ENCODE results near the gene SPATA17. TPM values are rescaled to one million over a fixed set of nuclear protein-coding genes. Genes with fewer than 3 reads are reported as not detected.
"Not testable (repeated sequence)": the region's sequence is repeated elsewhere in the genome, so short reads cannot be mapped to it uniquely, and the experiment has no call there.

Gene SPATA17, protein sequence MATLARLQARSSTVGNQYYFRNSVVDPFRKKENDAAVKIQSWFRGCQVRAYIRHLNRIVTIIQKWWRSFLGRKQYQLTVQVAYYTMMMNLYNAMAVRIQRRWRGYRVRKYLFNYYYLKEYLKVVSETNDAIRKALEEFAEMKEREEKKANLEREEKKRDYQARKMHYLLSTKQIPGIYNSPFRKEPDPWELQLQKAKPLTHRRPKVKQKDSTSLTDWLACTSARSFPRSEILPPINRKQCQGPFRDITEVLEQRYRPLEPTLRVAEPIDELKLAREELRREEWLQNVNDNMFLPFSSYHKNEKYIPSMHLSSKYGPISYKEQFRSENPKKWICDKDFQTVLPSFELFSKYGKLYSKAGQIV
- total RNA-seq (2014; rRNA removed; shearing (Covaris generic)) = 0.30 and 0.90 TPM in 2 replicates

DNA sequence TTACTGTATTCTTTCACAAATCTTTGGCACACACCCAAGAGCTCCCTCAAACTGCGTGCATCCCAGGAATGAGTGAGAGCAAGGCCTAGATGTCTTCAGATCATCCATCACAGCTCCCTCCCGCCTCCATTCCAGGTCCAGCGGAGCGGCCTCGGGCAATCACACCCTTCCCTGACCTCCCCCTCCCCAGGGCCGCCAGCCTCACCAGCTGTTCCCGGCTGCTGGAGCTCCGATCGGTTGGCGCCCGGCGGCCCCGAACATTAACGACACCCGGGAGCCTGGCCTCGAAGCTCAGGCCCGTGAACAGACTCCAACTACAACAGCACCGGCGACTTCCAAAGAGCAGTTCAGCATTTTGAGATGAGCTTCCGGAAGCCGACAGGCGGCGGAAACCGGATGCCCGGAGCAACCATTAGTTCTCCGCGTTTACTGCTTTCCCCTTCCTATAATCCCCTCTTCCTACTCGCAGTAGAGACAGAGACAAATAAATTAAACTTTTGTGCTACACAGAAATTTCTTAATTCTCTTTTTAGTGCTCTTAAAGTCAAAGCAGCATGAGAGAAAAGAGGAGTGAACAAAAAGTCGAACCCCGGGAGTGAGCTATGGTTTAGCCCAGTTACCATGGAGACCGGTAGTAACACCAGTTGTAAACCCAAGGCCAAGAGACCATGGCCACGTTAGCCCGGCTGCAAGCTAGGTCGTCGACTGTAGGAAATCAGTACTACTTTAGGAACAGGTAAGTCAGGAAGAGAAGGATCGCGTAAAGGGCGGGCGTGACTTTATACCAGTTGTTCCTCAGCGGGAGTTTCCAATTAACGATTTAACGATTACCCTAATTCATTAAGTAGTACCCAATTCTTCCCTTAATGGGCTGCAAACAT, at the start of gene SPATA17, which contains the start of gene GPATCH2:
Gene SPATA17, plus strand, starts transcription at position 634 of the 881 bp plus-strand sequence. Its CDS starts 35 bp downstream, at position 669.
Gene GPATCH2, minus strand, starts transcription at position 380 of the 881 bp plus-strand sequence. Its CDS starts 119 bp downstream, at position 261.
- DNase-seq = peak; percentile 62
- Histone ChIP-seq H3K27me3 (ENCODE audit: control insufficient read depth, insufficient read depth, low read length) (no peaks in the 10 kb centered on the region), H3K4me3 (ENCODE audit: insufficient read depth, low read depth, low read length) (peak within 1 kb of the TSS; percentile 70), H3K36me3 (replicated peaks; ENCODE audit: control insufficient read depth, insufficient read depth, low read length) (no peaks in the 10 kb centered on the region)

- not testable (repeated sequence) for H3K36me3 ChIP-seq (replicated peaks; ENCODE audit: control insufficient read depth, insufficient read depth, low read length); H3K27me3 ChIP-seq (ENCODE audit: control insufficient read depth, insufficient read depth, low read length); H3K4me3 ChIP-seq (ENCODE audit: insufficient read depth, low read depth, low read length); DNase-seq
Observed at GRCh38 chr1:217584286-217584811, 46.8 kb upstream of the SPATA17 start.

- Histone ChIP-seq H3K4me3 (ENCODE audit: insufficient read depth, low read depth, low read length) (no peak overlapping the region), H3K27me3 (ENCODE audit: control insufficient read depth, insufficient read depth, low read length) (no peaks in the 10 kb centered on the region), H3K36me3 (replicated peaks; ENCODE audit: control insufficient read depth, insufficient read depth, low read length) (no peaks in the 10 kb centered on the region)
- no peak for DNase-seq
Observed at GRCh38 chr1:217585577-217585976, 45.6 kb upstream of the SPATA17 start.

DNA sequence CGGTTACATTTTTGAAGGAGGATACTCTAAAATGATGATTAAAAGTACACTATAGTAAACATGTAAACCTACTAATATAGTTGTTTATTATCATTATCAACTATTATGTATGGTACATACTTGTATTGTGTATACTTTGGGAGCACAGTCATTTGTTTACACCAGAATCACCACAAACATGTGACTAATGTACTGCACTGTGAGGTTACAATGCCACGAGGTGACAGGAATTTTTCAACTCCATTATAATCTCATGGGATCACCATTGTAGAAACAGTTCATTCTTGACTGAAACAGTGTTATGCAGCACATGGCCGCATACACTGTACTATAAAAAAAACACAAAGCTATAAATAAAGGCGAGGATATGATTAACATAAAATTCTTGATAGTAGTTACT, 44.6 kb upstream of the SPATA17 start:
- Histone ChIP-seq H3K4me3 (ENCODE audit: insufficient read depth, low read depth, low read length) (no peak overlapping the region), H3K36me3 (replicated peaks; ENCODE audit: control insufficient read depth, insufficient read depth, low read length) (no peaks in the 10 kb centered on the region), H3K27me3 (ENCODE audit: control insufficient read depth, insufficient read depth, low read length) (no peaks in the 10 kb centered on the region)
- no peak for DNase-seq

- DNase-seq = no peak
- Histone ChIP-seq H3K36me3 (replicated peaks; ENCODE audit: control insufficient read depth, insufficient read depth, low read length) (no peaks in the 10 kb centered on the region), H3K4me3 (ENCODE audit: insufficient read depth, low read depth, low read length) (no peak overlapping the region), H3K27me3 (ENCODE audit: control insufficient read depth, insufficient read depth, low read length) (no peaks in the 10 kb centered on the region)
Observed at GRCh38 chr1:217590598-217590997, 40.5 kb upstream of the SPATA17 start.

DNA sequence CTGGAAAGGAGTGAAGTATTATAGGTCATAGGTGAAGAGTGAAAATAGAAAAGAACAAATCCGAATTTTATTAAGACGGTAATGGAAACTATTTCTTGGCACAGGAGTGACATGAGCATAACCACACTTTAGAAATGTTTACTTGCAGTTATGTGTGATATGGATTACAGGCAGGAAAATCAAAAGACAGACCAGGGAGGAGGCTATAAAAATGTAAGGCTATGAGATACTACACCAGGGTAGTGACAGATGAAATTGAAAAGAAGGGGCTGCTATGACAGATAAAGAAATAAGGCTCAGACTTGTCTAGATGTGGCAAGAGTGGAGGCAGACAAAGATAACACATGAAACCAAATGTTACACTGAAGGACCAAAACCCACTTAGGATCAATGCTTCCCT, 32.0 kb upstream of the SPATA17 start:
- H3K36me3 ChIP-seq (replicated peaks; ENCODE audit: control insufficient read depth, insufficient read depth, low read length) = no peaks in the 10 kb centered on the region
- H3K27me3 ChIP-seq (ENCODE audit: control insufficient read depth, insufficient read depth, low read length) = no peaks in the 10 kb centered on the region
- H3K4me3 ChIP-seq (ENCODE audit: insufficient read depth, low read depth, low read length) = no peak overlapping the region
- no peak for DNase-seq

GRCh38 chr1:217602380-217602779, 28.8 kb upstream of the SPATA17 start:
- no peaks in the 10 kb centered on the region for H3K36me3 ChIP-seq (replicated peaks; ENCODE audit: control insufficient read depth, insufficient read depth, low read length)
- H3K27me3 ChIP-seq (ENCODE audit: control insufficient read depth, insufficient read depth, low read length) = no peaks in the 10 kb centered on the region
- no peak for DNase-seq
- H3K4me3 ChIP-seq (ENCODE audit: insufficient read depth, low read depth, low read length) = no peak overlapping the region

- Histone ChIP-seq H3K4me3 (ENCODE audit: insufficient read depth, low read depth, low read length) (no peak overlapping the region), H3K36me3 (replicated peaks; ENCODE audit: control insufficient read depth, insufficient read depth, low read length) (no peaks in the 10 kb centered on the region), H3K27me3 (ENCODE audit: control insufficient read depth, insufficient read depth, low read length) (no peaks in the 10 kb centered on the region)
- no peak for DNase-seq
Observed at GRCh38 chr1:217605390-217605789, 25.8 kb upstream of the SPATA17 start.

DNA sequence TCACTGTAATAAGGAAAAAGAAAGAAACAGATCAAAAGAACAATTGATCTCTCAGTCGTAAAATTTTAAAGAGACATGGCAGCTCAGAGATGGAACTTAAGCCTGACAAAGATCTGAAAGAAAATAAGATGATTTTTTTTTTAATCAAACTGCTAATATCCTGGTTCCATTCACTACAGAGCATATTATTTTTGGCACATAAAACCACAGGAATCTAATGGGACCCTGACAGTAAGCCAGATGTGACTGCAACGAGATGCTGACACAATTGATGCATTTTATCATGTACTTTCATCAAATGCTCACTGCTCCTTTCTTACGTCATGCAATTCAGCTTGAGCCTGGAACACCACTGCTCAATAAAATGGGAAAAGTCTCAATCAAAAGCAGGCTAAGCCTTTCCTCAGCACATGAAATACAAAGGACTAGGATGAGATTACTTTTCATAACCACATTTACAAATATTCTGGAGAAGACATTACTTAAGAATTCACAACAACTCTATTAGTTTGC, 16.9 kb upstream of the SPATA17 start:
- no peak for DNase-seq
- Histone ChIP-seq H3K36me3 (replicated peaks; ENCODE audit: control insufficient read depth, insufficient read depth, low read length) (peaks cover 1% of the 10 kb centered on the region; the same call in 1 of the 2 replicates), H3K4me3 (ENCODE audit: insufficient read depth, low read depth, low read length) (no peak overlapping the region), H3K27me3 (ENCODE audit: control insufficient read depth, insufficient read depth, low read length) (no peaks in the 10 kb centered on the region)

- no peak overlapping the region for H3K4me3 ChIP-seq (ENCODE audit: insufficient read depth, low read depth, low read length)
- DNase-seq = no peak
- no peaks in the 10 kb centered on the region; the same call in 1 of the 2 replicates for H3K36me3 ChIP-seq (replicated peaks; ENCODE audit: control insufficient read depth, insufficient read depth, low read length)
- no peaks in the 10 kb centered on the region for H3K27me3 ChIP-seq (ENCODE audit: control insufficient read depth, insufficient read depth, low read length)
Observed at GRCh38 chr1:217617126-217617525, 14.0 kb upstream of the SPATA17 start.

DNA sequence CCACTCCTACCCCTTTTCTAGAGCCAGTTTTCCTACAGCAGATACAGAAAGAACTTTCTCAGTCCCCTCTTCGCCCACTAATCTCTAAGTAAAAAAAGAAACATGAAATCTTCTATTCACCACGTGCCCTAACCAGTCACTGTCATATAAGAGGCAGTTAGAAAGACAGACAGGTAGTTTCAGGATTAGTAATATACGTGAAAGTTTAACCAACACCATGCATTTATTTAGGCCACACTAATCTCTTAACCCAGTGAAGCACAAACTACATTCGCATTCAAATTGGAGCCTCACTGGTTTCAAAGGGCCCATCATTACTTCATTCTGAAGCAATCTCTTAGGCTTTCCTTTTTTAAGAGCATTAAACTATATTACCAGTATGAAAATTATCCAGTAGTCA, 10.3 kb upstream of the SPATA17 start:
- H3K4me3 ChIP-seq (ENCODE audit: insufficient read depth, low read depth, low read length) = no peak overlapping the region

DNA sequence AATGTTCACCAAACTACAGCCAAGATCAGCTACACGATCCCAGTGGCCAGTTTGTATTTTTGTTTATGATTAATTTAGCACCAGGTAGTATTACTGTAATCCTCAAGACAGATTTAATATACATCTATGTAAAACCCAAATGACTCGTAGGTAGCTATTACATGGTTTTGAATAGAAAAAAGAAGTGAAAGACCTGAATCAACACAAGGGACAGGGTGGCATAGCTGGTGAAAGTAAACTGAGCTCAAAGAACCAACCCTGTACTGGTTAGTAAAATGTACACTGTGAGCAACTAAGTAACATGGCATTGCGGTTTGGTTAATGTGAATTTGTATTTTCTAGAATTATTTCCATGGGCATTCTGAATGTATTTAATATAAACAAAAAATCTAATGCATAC, 9.1 kb upstream of the SPATA17 start:
- no peak for DNase-seq
- H3K4me3 ChIP-seq (ENCODE audit: insufficient read depth, low read depth, low read length) = no peak overlapping the region
- no peaks in the 10 kb centered on the region; the same call in 1 of the 2 replicates for H3K36me3 ChIP-seq (replicated peaks; ENCODE audit: control insufficient read depth, insufficient read depth, low read length)
- no peaks in the 10 kb centered on the region for H3K27me3 ChIP-seq (ENCODE audit: control insufficient read depth, insufficient read depth, low read length)

More for the DNA sequence above, 10.3 kb upstream of the SPATA17 start:
- H3K36me3 ChIP-seq (replicated peaks; ENCODE audit: control insufficient read depth, insufficient read depth, low read length) = no peaks in the 10 kb centered on the region; the same call in 1 of the 2 replicates
- no peaks in the 10 kb centered on the region for H3K27me3 ChIP-seq (ENCODE audit: control insufficient read depth, insufficient read depth, low read length)
- DNase-seq = no peak

- H3K4me3 ChIP-seq (ENCODE audit: insufficient read depth, low read depth, low read length) = no peak overlapping the region
- no peak for DNase-seq
- no peaks in the 10 kb centered on the region for H3K36me3 ChIP-seq (replicated peaks; ENCODE audit: control insufficient read depth, insufficient read depth, low read length)
- no peaks in the 10 kb centered on the region for H3K27me3 ChIP-seq (ENCODE audit: control insufficient read depth, insufficient read depth, low read length)
Observed at GRCh38 chr1:217626321-217626720, 4.8 kb upstream of the SPATA17 start.

GRCh38 chr1:217627431-217627830, 3.7 kb upstream of the SPATA17 start:
- H3K4me3 ChIP-seq (ENCODE audit: insufficient read depth, low read depth, low read length) = no peak overlapping the region
- H3K27me3 ChIP-seq (ENCODE audit: control insufficient read depth, insufficient read depth, low read length) = no peaks in the 10 kb centered on the region
- DNase-seq = no peak
- H3K36me3 ChIP-seq (replicated peaks; ENCODE audit: control insufficient read depth, insufficient read depth, low read length) = no peaks in the 10 kb centered on the region
